Upper lobe of right lung (tissue), 1 donor: ENCODE measurements around the gene RPS23. TPM values are rescaled to one million over a fixed set of nuclear protein-coding genes. Genes with fewer than 3 reads are reported as not detected.

Experiments used
- ATAC-seq: fragments of 200-7000 bp; cut with Tn5 transposase; one replicate; pipeline ENCODE4 v1.9.1; 2020; ENCODE audit warnings: mild to moderate bottlenecking, moderate library complexity
- DNase-seq: peaks from one replicate; pipeline ENCODE4 v3.0.0-alpha.2; 2020
- H3K27ac ChIP-seq: fragments of 200-600 bp; one replicate; pipeline ENCODE4 v1.8.0; 2022
- H3K27me3 ChIP-seq: fragments of 200-600 bp; one replicate; pipeline ENCODE4 v1.8.0; 2022; ENCODE audit warnings: mild to moderate bottlenecking
- H3K36me3 ChIP-seq: fragments of 200-600 bp; one replicate; pipeline ENCODE4 v1.8.0; 2022
- H3K4me1 ChIP-seq: fragments of 200-600 bp; one replicate; pipeline ENCODE4 v1.8.0; 2022
- H3K4me3 ChIP-seq: fragments of 200-600 bp; one replicate; pipeline ENCODE4 v1.8.0; 2022; ENCODE audit warnings: mild to moderate bottlenecking
- H3K9me3 ChIP-seq: fragments of 200-600 bp; one replicate; pipeline ENCODE4 v1.8.0; 2022
- intact Hi-C: fragments of 100-400 bp; cut with DNase I; formaldehyde crosslinking; loops from one replicate; pipeline ENCODE4 v1.11.0; 2022
- total RNA-seq: library from RNA; stranded (reverse); fragmentation: NEBNext Ultra II Directional; extraction: Animal tissue kit (Norgen Biotek cat#: 25700); gene quantifications from one replicate; pipeline ENCODE4 v1.2.1, GENCODE V29; 2021
- TF ChIP-seq, protein P1 (sequence below): fragments of 200-600 bp; IDR thresholded peaks from one replicate; pipeline ENCODE4 v1.8.0; 2022; ENCODE audit warnings: antibody characterized with exemption
- donor health status: DM: no; HTN: yes; CAD: no; lungs with severe emphysema.

RPS23 gene
- total RNA-seq, 1 donor from 2014 or later = 1,379 TPM

DNA sequence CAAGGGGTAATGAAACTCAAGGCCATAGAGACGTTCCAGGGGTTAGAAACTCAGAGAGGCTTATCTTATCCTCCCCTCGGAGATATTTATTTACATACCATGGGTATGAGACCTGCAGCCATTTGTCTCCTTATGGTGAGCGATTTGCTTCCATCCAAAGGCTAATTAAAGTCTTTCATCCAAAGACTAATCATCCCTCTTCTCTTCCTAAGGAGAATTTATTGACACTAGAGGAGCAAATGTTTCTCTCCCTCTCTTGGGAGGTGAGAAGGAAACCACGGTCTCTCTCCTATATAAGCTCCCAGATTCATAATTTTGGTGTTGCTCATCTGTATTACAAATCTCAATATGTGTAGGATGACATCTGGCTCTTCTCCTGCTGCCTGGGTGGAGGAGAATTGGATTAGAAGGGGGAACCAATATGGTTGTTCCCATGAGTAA, 31.0 kb upstream of the RPS23 start:
- H3K9me3 ChIP-seq = no peaks in the 10 kb centered on the region
- no peaks in the 10 kb centered on the region for H3K36me3 ChIP-seq
- DNase-seq (no peak), ATAC-seq (no peak)
- no peak overlapping the region for H3K4me3 ChIP-seq
- peaks cover 12% of the 10 kb centered on the region for H3K4me1 ChIP-seq
- no peak overlapping the region for H3K27ac ChIP-seq
- TF ChIP-seq, protein P1, sequence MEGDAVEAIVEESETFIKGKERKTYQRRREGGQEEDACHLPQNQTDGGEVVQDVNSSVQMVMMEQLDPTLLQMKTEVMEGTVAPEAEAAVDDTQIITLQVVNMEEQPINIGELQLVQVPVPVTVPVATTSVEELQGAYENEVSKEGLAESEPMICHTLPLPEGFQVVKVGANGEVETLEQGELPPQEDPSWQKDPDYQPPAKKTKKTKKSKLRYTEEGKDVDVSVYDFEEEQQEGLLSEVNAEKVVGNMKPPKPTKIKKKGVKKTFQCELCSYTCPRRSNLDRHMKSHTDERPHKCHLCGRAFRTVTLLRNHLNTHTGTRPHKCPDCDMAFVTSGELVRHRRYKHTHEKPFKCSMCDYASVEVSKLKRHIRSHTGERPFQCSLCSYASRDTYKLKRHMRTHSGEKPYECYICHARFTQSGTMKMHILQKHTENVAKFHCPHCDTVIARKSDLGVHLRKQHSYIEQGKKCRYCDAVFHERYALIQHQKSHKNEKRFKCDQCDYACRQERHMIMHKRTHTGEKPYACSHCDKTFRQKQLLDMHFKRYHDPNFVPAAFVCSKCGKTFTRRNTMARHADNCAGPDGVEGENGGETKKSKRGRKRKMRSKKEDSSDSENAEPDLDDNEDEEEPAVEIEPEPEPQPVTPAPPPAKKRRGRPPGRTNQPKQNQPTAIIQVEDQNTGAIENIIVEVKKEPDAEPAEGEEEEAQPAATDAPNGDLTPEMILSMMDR = no peak
- no peaks in the 10 kb centered on the region for H3K27me3 ChIP-seq
- intact Hi-C loops = no loop called here

DNA sequence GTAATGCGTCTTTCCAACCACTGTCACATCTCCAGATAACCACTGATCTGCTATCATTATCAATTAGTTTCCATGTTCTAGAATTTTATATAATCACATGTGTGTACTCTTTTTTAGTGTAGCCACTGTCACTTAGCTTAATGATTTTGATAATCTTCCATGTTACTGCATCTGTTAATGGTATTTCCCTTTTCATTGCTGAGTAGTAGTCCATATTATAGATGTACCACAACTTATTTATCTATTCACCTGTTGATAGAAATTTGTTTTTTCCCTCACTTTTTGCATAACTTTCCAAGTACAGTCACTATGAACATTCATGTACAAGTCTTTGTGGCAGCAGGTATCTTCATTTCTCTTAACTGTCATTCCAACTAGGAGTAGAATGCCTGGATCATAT, 30.3 kb upstream of the RPS23 start:
- intact Hi-C loops = no loop called here
- H3K36me3 ChIP-seq = no peaks in the 10 kb centered on the region
- DNase-seq = no peak
- TF ChIP-seq, protein P1 = no peak
- H3K27ac ChIP-seq = no peak overlapping the region
- H3K4me3 ChIP-seq = no peak overlapping the region
- H3K27me3 ChIP-seq = no peaks in the 10 kb centered on the region
- H3K9me3 ChIP-seq = no peaks in the 10 kb centered on the region
- H3K4me1 ChIP-seq = peaks cover 12% of the 10 kb centered on the region
- ATAC-seq = no peak

DNA sequence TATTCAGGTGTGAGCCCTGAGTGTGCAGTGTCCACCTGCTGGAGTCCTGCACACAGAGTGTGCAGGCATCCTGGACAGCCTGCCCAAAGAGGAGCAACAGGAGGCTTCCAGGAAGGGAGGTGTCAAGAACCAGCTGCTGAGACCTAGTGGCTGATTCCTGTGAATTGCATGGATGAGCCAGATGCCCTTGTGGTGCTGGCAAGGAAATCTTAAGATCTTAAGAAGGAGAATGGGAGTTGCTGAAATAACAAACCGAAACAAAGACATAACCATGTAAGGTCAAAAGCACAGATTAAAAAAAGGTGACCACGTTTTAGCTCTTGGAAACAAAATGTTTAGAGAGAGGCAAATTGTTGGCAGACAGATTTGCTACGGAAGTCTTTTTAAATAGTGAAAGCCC, 29.3 kb upstream of the RPS23 start:
- Histone ChIP-seq H3K9me3 (no peaks in the 10 kb centered on the region), H3K36me3 (no peaks in the 10 kb centered on the region), H3K27me3 (no peaks in the 10 kb centered on the region), H3K27ac (no peak overlapping the region), H3K4me1 (peaks cover 3% of the 10 kb centered on the region), H3K4me3 (no peak overlapping the region)
- TF ChIP-seq, protein P1 = no peak
- DNase-seq (no peak), ATAC-seq (no peak)
- intact Hi-C loops = no loop called here

DNA sequence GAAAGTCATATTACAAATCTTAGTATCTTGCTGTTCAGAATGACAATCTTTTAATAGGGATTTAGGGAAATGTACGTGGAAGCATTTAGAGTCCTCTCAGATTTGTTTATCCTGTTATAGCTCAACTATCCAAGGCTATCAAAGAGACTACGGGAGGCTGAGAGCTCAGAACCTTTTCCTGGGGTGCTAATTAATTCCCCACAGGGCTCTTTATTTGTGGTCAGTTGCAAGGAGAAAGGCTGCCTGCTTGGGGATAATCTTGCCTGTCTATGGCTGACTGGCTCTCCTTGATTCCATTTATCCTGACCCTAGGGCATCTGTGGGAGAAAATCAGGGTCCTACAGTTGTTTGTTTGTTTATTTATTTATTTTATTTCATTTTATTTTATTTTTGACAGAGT, 28.0 kb upstream of the RPS23 start:
- Histone ChIP-seq H3K27ac (no peak overlapping the region), H3K4me1 (no peaks in the 10 kb centered on the region), H3K27me3 (no peaks in the 10 kb centered on the region), H3K9me3 (no peaks in the 10 kb centered on the region), H3K36me3 (no peaks in the 10 kb centered on the region), H3K4me3 (no peak overlapping the region)
- TF ChIP-seq, protein P1 = no peak
- no peak for ATAC-seq
- DNase-seq = no peak
- intact Hi-C loops = no loop called here

DNA sequence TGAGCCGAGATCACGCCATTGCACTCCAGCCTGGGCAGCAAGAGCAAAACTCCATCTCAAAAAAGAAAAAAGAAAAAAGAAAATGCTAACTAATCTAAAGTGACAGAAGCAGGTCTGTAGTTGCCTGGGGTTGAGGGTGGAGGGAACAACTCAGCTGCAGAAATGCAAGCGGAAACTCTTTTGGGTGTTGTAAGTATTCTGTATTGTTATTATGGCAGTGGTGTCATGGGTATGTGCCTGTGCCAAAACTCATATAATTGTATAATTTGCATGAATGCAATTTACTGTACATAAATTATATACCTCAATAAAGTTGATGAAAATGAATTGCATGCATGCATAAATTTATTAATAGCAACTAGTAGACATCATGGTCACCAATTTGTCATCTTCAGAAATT, 23.0 kb upstream of the RPS23 start:
- intact Hi-C loops = no loop called here
- H3K4me1 ChIP-seq = no peaks in the 10 kb centered on the region
- no peak for DNase-seq
- H3K9me3 ChIP-seq = no peaks in the 10 kb centered on the region
- H3K27me3 ChIP-seq = no peaks in the 10 kb centered on the region
- H3K27ac ChIP-seq = no peak overlapping the region
- no peak overlapping the region for H3K4me3 ChIP-seq
- no peaks in the 10 kb centered on the region for H3K36me3 ChIP-seq
- ATAC-seq = no peak
- TF ChIP-seq, protein P1 = no peak

DNA sequence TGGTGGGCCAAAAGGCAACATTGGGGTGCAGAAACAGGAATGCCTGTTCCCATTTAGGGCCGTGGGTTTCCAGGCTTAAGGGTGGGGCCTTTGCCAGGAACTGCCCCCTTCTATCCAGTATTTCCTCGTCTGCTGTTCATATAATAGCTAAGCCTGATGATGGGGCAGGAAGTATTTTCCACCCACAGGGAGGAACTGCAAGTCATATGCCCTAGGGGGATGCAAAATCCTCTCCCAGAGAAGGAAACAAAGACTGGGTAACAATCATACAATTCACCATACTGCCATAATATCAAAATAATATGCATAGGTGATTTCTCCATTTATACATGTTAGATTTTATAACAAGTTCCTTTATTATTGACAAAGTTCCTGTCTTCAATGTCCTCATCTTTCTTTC, 20.5 kb upstream of the RPS23 start:
- Histone ChIP-seq H3K27ac (no peak overlapping the region), H3K4me3 (no peak overlapping the region), H3K4me1 (no peaks in the 10 kb centered on the region), H3K9me3 (no peaks in the 10 kb centered on the region), H3K27me3 (no peaks in the 10 kb centered on the region), H3K36me3 (no peaks in the 10 kb centered on the region)
- intact Hi-C loops = no loop called here
- TF ChIP-seq, protein P1 = no peak
- DNase-seq (no peak), ATAC-seq (no peak)
